HCT116 (cell line): ENCODE results near the gene ARIH2.

Source experiments
- EZH2 ChIP-seq: fragments of 200-600 bp; sonication (generic); IDR thresholded peaks from 2 replicates; pipeline ENCODE4 v1.6.1; 2017; ENCODE audit warnings: antibody characterized with exemption, mixed run types
- RAD21 ChIP-seq: IDR thresholded peaks from 2 replicates; pipeline ENCODE4 v1.6.1; 2012; ENCODE audit warnings: low read depth, mild to moderate bottlenecking

DNA sequence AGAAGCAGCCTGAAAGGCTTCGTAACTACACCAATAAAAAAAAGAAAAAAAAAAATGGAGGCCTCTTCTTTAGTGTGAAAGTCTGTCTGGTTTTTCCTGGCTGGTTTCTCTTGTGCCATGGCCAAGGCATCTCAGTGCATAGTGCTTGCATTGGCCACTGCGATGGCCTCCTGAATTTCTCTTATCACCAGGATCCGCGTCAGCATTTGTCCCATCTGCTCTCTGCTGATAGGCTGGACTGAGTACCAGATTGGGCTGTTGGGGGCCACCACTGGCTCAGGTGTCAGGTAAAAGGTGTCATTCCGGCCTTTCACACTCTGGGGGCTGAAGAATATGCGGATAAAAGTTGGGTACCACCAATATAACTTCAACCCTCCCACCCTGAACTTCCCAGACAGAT lies 111.7 kb downstream of the ARIH2 start:
- TF ChIP-seq RAD21 (no peak), EZH2 (no peak)
